Glutamatergic neuron (in vitro differentiated cells): Measurements from ENCODE around the gene OR14J1. TPM values are rescaled to one million over a fixed set of nuclear protein-coding genes. Genes with fewer than 3 reads are reported as not detected.

ENCODE experiments used
- DNase-seq: peaks from one replicate; pipeline ENCODE4 v3.0.0; 2022
- H3K27ac Mint-ChIP-seq: one replicate; pipeline ENCODE4 v1.8.0; 2020; ENCODE audit warnings: mild to moderate bottlenecking, mixed read lengths, inconsistent platforms; ENCODE audit not compliant: unreplicated experiment
- H3K27me3 Mint-ChIP-seq: one replicate; pipeline ENCODE4 v1.8.0; 2020; ENCODE audit warnings: mild to moderate bottlenecking, moderate library complexity, mixed read lengths, inconsistent platforms; ENCODE audit not compliant: unreplicated experiment
- H3K36me3 Mint-ChIP-seq: one replicate; pipeline ENCODE4 v1.8.0; 2020; ENCODE audit warnings: mild to moderate bottlenecking, mixed read lengths, inconsistent platforms; ENCODE audit not compliant: unreplicated experiment
- H3K4me1 Mint-ChIP-seq: one replicate; pipeline ENCODE4 v1.8.0; 2020; ENCODE audit warnings: mild to moderate bottlenecking, low read depth, mixed read lengths, inconsistent platforms; ENCODE audit not compliant: unreplicated experiment
- H3K4me3 Mint-ChIP-seq: one replicate; pipeline ENCODE4 v1.8.0; 2020; ENCODE audit warnings: mild to moderate bottlenecking, mixed read lengths, inconsistent platforms; ENCODE audit not compliant: unreplicated experiment
- H3K9me3 Mint-ChIP-seq: one replicate; pipeline ENCODE4 v1.8.0; 2020; ENCODE audit warnings: mild to moderate bottlenecking, moderate library complexity, mixed read lengths, inconsistent platforms; ENCODE audit not compliant: unreplicated experiment
- CTCF ChIP-seq: fragments of 200-600 bp; sonication (generic); IDR thresholded peaks from one replicate; pipeline ENCODE4 v1.5.0; 2021; ENCODE audit not compliant: partially characterized antibody, unreplicated experiment
- long read RNA-seq: library from polyadenylated mRNA; unstranded; transcript quantifications from one replicate; pipeline ENCODE4 v2.0.0, GENCODE V29; 2020; ENCODE audit not compliant: unreplicated experiment
- total RNA-seq: library from RNA; stranded (reverse); fragmentation: NEBNext Ultra II Directional; extraction: Animal tissue kit (Norgen Biotek cat#: 25700); gene quantifications from one replicate; pipeline ENCODE4 v1.2.1, GENCODE V29; 2021; ENCODE audit not compliant: unreplicated experiment

The OR14J1 gene
- total RNA-seq: not detected
- long read RNA-seq: 0 reads

GRCh38 chr6:29301316-29301715 is at the start of gene OR14J1:
Gene OR14J1, plus strand, starts transcription at chr6:29301701. Its CDS starts 4,989 bp downstream, at chr6:29306690.
- Mint-ChIP-seq H3K4me3 (no peak within 1 kb of the TSS), H3K36me3 (no peaks in the 10 kb centered on the region)
- TF ChIP-seq CTCF: no peak

GRCh38 chr6:29251736-29252135 is 49.8 kb upstream of the OR14J1 start:
- Mint-ChIP-seq H3K27ac (no peak overlapping the region), H3K27me3 (peaks cover 3% of the 10 kb centered on the region), H3K9me3 (peaks cover 7% of the 10 kb centered on the region), H3K36me3 (peaks cover 18% of the 10 kb centered on the region), H3K4me3 (no peak overlapping the region), H3K4me1 (peaks cover 4% of the 10 kb centered on the region)
- no peak for TF ChIP-seq CTCF
- no peak for DNase-seq

More at GRCh38 chr6:29301316-29301715, at the start of gene OR14J1:
- no peak for DNase-seq
- Mint-ChIP-seq H3K27me3 (no peaks in the 10 kb centered on the region), H3K9me3 (no peaks in the 10 kb centered on the region), H3K4me1 (no peaks in the 10 kb centered on the region), H3K27ac (no peak within 1 kb of the TSS)

GRCh38 chr6:29255530-29255929 is 46.0 kb upstream of the OR14J1 start:
- no peak overlapping the region for H3K27ac Mint-ChIP-seq
- no peak for TF ChIP-seq CTCF
- peaks cover 6% of the 10 kb centered on the region for H3K9me3 Mint-ChIP-seq
- H3K36me3 Mint-ChIP-seq: peaks cover 18% of the 10 kb centered on the region
- peaks cover 3% of the 10 kb centered on the region for H3K27me3 Mint-ChIP-seq
- peaks cover 13% of the 10 kb centered on the region for H3K4me1 Mint-ChIP-seq
- no peak overlapping the region for H3K4me3 Mint-ChIP-seq
- DNase-seq: no peak

GRCh38 chr6:29259721-29260120 is 41.8 kb upstream of the OR14J1 start:
- Mint-ChIP-seq H3K36me3 (peaks cover 10% of the 10 kb centered on the region), H3K4me1 (peaks cover 16% of the 10 kb centered on the region), H3K27me3 (peaks cover 2% of the 10 kb centered on the region), H3K27ac (peak overlapping the region; percentile 92), H3K9me3 (no peaks in the 10 kb centered on the region), H3K4me3 (peak overlapping the region; percentile 72)
- DNase-seq: no peak
- no peak for TF ChIP-seq CTCF

- no peak overlapping the region for H3K27ac Mint-ChIP-seq
- H3K4me3 Mint-ChIP-seq: no peak overlapping the region
- no peaks in the 10 kb centered on the region for H3K9me3 Mint-ChIP-seq
- no peak for TF ChIP-seq CTCF
- H3K36me3 Mint-ChIP-seq: peaks cover 14% of the 10 kb centered on the region
- no peak for DNase-seq
- H3K27me3 Mint-ChIP-seq: peaks cover 2% of the 10 kb centered on the region
- peaks cover 13% of the 10 kb centered on the region for H3K4me1 Mint-ChIP-seq
These were observed 38.5 kb upstream of the OR14J1 start for GRCh38 chr6:29263001-29263400.
